Panc1 (cell line): ENCODE data around the gene CASP5. TPM values are rescaled to one million over a fixed set of nuclear protein-coding genes. Genes with fewer than 3 reads are reported as not detected.

ENCODE experiments used
- ATAC-seq: fragments of 200-7000 bp; cut with Tn5 transposase; 2 replicates; pipeline ENCODE4 v1.9.1; 2020; ENCODE audit warnings: mild to moderate bottlenecking, moderate library complexity
- BruUV-seq: library from RNA; stranded (reverse); fragments of 400-500 nt; replicated peaks from 2 replicates; lab custom pipeline; 2021; lab: Mats Ljungman, UMichigan
- CTCF ChIA-PET: fragments of 300-600 bp; sonication (Branson Sonifier 250); formaldehyde crosslinking; loops from one replicate; lab custom pipeline; 2022; ENCODE audit warnings: antibody characterized with exemption; lab: Charles Lee
- POLR2A ChIA-PET: fragments of 300-600 bp; sonication (Branson Sonifier 250); formaldehyde crosslinking; loops from one replicate; lab custom pipeline; 2022; ENCODE audit warnings: antibody characterized with exemption; lab: Charles Lee
- DNase-seq: peaks from one replicate; pipeline ENCODE4 v3.0.0-alpha.2; 2010; ENCODE audit warnings: low read depth, low spot score
- H3K27ac ChIP-seq: 2 replicates; pipeline ENCODE4 v1.5.1; 2011; ENCODE audit warnings: mild to moderate bottlenecking, low read length, inconsistent platforms
- H3K27me3 ChIP-seq: fragments of 200-500 bp; sonication (Bioruptor generic); 2 replicates; pipeline ENCODE4 v1.6.0; 2014; ENCODE audit warnings: low read length, inconsistent platforms; ENCODE audit not compliant: control insufficient read depth, insufficient read depth
- H3K36me3 ChIP-seq: fragments of 200-500 bp; sonication (Bioruptor generic); 2 replicates; pipeline ENCODE4 v1.5.1; 2014; ENCODE audit warnings: inconsistent platforms, mild to moderate bottlenecking, low read length, moderate library complexity; ENCODE audit not compliant: control insufficient read depth, insufficient read depth
- H3K4me1 ChIP-seq: 2 replicates; pipeline ENCODE4 v1.5.1; 2011; ENCODE audit warnings: inconsistent platforms, mild to moderate bottlenecking, low read length, moderate library complexity; ENCODE audit not compliant: control insufficient read depth, insufficient read depth
- H3K4me3 ChIP-seq, 2 experiments: 2 replicates each; pipeline ENCODE4 v1.5.1; 2011 to 2012; ENCODE audit warnings: low read depth in 2 of 2, low read length in 2 of 2, mild to moderate bottlenecking in 2 of 2, inconsistent platforms in 1 of 2, moderate library complexity in 1 of 2
- H3K9me3 ChIP-seq: fragments of 200-500 bp; sonication (Bioruptor generic); 2 replicates; pipeline ENCODE4 v1.5.1; 2014; ENCODE audit warnings: low read depth, mild to moderate bottlenecking, inconsistent platforms, low read length, moderate library complexity; ENCODE audit not compliant: control insufficient read depth, insufficient read depth
- TCF7L2 ChIP-seq: IDR thresholded peaks from 2 replicates; pipeline ENCODE4 v1.6.1; 2011; ENCODE audit warnings: mild to moderate bottlenecking, low read depth, low read length, inconsistent platforms
- in situ Hi-C: cut with HindIII; loops from 2 replicates; pipeline ENCODE4 v1.10.0; 2016; ENCODE audit warnings: low sequenced_read_pairs, low pct_unique_long_range_greater_than_20kb
- intact Hi-C: fragments of 100-400 bp; cut with micrococcal nuclease; formaldehyde crosslinking; loops from one replicate; pipeline ENCODE4 v1.10.0; 2022; ENCODE audit not compliant: unreplicated experiment
- total RNA-seq: library from RNA; stranded (reverse); gene quantifications from one replicate; pipeline ENCODE4 v1.2.1, GENCODE V29; 2021; ENCODE audit not compliant: unreplicated experiment
- TF ChIP-seq, protein P1 (sequence below), 2 experiments: IDR thresholded peaks; 2 replicates each; pipeline ENCODE4 v1.6.1; 2011 to 2012; ENCODE audit warnings: low read depth in 2 of 2, control low read depth in 1 of 2, low read length in 1 of 2, mild to moderate bottlenecking in 1 of 2, moderate library complexity in 1 of 2; ENCODE audit not compliant: insufficient read depth in 1 of 2
- TF ChIP-seq, protein P2 (sequence below): fragments of 450-650 bp; IDR thresholded peaks from 2 replicates; pipeline ENCODE4 v1.5.1; 2017; ENCODE audit warnings: mild to moderate bottlenecking

The CASP5 gene
- total RNA-seq, 1 experiment from 2014 or later: not detected

DNA sequence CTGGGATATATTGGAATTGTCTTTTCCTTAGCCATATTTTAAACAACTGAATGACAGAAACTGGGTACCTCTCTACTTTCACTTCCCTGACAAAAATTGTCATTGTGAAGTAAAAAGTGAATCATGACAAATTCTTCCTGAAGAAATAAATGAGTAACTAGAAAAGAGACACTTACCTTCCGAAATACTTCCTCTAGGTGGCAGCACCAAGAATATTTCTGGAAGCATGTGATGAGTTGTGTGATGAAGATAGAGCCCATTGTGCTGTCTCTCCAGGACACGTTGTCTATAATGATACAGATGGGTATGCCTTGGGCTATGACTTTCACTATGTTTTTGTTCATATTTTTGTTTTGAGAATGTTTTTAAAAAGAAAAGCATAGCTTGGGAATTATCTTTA is 76.1 kb downstream of the CASP5 start:
- ChIA-PET CTCF (interaction anchor here (0.6 kb wide), 1 partner anchor 173 kb away, joined by 3 read pairs; no protein-coding TSS in a partner anchor), POLR2A (no interaction called here)
- Histone ChIP-seq H3K36me3 (no peaks in the 10 kb centered on the region), H3K27ac (no peak overlapping the region), H3K4me3 (no peak overlapping the region), H3K9me3 (no peaks in the 10 kb centered on the region), H3K27me3 (no peaks in the 10 kb centered on the region), H3K4me1 (no peaks in the 10 kb centered on the region)
- in situ Hi-C loops (no loop called here), intact Hi-C loops (no loop called here)
- TF ChIP-seq, protein P1, sequence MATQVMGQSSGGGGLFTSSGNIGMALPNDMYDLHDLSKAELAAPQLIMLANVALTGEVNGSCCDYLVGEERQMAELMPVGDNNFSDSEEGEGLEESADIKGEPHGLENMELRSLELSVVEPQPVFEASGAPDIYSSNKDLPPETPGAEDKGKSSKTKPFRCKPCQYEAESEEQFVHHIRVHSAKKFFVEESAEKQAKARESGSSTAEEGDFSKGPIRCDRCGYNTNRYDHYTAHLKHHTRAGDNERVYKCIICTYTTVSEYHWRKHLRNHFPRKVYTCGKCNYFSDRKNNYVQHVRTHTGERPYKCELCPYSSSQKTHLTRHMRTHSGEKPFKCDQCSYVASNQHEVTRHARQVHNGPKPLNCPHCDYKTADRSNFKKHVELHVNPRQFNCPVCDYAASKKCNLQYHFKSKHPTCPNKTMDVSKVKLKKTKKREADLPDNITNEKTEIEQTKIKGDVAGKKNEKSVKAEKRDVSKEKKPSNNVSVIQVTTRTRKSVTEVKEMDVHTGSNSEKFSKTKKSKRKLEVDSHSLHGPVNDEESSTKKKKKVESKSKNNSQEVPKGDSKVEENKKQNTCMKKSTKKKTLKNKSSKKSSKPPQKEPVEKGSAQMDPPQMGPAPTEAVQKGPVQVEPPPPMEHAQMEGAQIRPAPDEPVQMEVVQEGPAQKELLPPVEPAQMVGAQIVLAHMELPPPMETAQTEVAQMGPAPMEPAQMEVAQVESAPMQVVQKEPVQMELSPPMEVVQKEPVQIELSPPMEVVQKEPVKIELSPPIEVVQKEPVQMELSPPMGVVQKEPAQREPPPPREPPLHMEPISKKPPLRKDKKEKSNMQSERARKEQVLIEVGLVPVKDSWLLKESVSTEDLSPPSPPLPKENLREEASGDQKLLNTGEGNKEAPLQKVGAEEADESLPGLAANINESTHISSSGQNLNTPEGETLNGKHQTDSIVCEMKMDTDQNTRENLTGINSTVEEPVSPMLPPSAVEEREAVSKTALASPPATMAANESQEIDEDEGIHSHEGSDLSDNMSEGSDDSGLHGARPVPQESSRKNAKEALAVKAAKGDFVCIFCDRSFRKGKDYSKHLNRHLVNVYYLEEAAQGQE (IDR thresholded peaks at IDR 0.05; ENCODE audit: insufficient read depth in 1 of 2, low read depth in 2 of 2, low read length in 1 of 2): no peak
- TF ChIP-seq, protein P2, sequence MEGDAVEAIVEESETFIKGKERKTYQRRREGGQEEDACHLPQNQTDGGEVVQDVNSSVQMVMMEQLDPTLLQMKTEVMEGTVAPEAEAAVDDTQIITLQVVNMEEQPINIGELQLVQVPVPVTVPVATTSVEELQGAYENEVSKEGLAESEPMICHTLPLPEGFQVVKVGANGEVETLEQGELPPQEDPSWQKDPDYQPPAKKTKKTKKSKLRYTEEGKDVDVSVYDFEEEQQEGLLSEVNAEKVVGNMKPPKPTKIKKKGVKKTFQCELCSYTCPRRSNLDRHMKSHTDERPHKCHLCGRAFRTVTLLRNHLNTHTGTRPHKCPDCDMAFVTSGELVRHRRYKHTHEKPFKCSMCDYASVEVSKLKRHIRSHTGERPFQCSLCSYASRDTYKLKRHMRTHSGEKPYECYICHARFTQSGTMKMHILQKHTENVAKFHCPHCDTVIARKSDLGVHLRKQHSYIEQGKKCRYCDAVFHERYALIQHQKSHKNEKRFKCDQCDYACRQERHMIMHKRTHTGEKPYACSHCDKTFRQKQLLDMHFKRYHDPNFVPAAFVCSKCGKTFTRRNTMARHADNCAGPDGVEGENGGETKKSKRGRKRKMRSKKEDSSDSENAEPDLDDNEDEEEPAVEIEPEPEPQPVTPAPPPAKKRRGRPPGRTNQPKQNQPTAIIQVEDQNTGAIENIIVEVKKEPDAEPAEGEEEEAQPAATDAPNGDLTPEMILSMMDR: peak; percentile 69; the same call in 1 of the 2 replicates
- no peak for TF ChIP-seq TCF7L2
- no TSS peak for BruUV-seq
- DNase-seq (peak; percentile 33), ATAC-seq (peak; percentile 78; the same call in 1 of the 2 replicates)

Other genes starting within 250 kb of the CASP5 start
- not detected for gene CASP12, start 124.7 kb downstream of the CASP5 start, total RNA-seq
- gene CASP4, start 54.6 kb downstream of the CASP5 start, total RNA-seq: 25.8 TPM
- gene CASP1, start 12.0 kb upstream of the CASP5 start, total RNA-seq: 2.1 TPM
- gene CARD16, start 22.2 kb upstream of the CASP5 start, total RNA-seq: not detected
- gene CARD18, start 116.6 kb upstream of the CASP5 start, total RNA-seq: 8.1 TPM